MM.1S (cell line): ENCODE results near the gene FBLN7.

Experiments
- DNase-seq: peaks from one replicate; pipeline ENCODE4 v3.0.0-alpha.2; 2015
- H2AFZ ChIP-seq: fragments of 300-600 bp; sonication (generic); 2 replicates; pipeline ENCODE4 v1.6.0; 2016; ENCODE audit warnings: antibody characterized with exemption, low read length
- H3F3A ChIP-seq: fragments of 300-600 bp; sonication (generic); 2 replicates; pipeline ENCODE4 v1.6.1; 2016; ENCODE audit warnings: mild to moderate bottlenecking, antibody characterized with exemption, low read length, moderate library complexity, mixed read lengths; ENCODE audit not compliant: insufficient read depth
- H3K27ac ChIP-seq: fragments of 300-600 bp; sonication (generic); 2 replicates; pipeline ENCODE4 v1.5.1; 2016; ENCODE audit warnings: mild to moderate bottlenecking, low read length
- H3K27me3 ChIP-seq: fragments of 300-600 bp; sonication (generic); replicated peaks from 2 replicates; pipeline ENCODE4 v1.6.0; 2016; ENCODE audit warnings: low read length; ENCODE audit not compliant: insufficient read depth
- H3K36me3 ChIP-seq: fragments of 300-600 bp; sonication (generic); replicated peaks from 2 replicates; pipeline ENCODE4 v1.6.1; 2016; ENCODE audit warnings: mild to moderate bottlenecking, low read length, mixed read lengths; ENCODE audit not compliant: insufficient read depth
- H3K4me1 ChIP-seq: fragments of 300-600 bp; sonication (generic); 2 replicates; pipeline ENCODE4 v1.6.1; 2016; ENCODE audit warnings: low read length, mixed read lengths
- H3K4me2 ChIP-seq: fragments of 300-600 bp; sonication (generic); 2 replicates; pipeline ENCODE4 v1.6.0; 2016; ENCODE audit warnings: low read depth, low read length
- H3K4me3 ChIP-seq: fragments of 300-600 bp; sonication (generic); 2 replicates; pipeline ENCODE4 v1.5.1; 2016; ENCODE audit warnings: low read length, mixed read lengths
- H3K79me2 ChIP-seq: fragments of 300-600 bp; sonication (generic); 2 replicates; pipeline ENCODE4 v1.6.1; 2016; ENCODE audit warnings: mixed run types, low read length, mixed read lengths
- H3K9ac ChIP-seq: fragments of 300-600 bp; sonication (generic); 2 replicates; pipeline ENCODE4 v1.6.1; 2016; ENCODE audit warnings: low read length, mixed read lengths
- H3K9me2 ChIP-seq: fragments of 300-600 bp; sonication (generic); replicated peaks from 2 replicates; pipeline ENCODE4 v1.6.1; 2016; ENCODE audit warnings: mild to moderate bottlenecking, low read length, mixed read lengths; ENCODE audit not compliant: insufficient read depth
- H3K9me3 ChIP-seq: fragments of 300-600 bp; sonication (generic); replicated peaks from 2 replicates; pipeline ENCODE4 v1.6.1; 2016; ENCODE audit warnings: mild to moderate bottlenecking, low read length, mixed read lengths; ENCODE audit not compliant: insufficient read depth
- H4K20me1 ChIP-seq: fragments of 300-600 bp; sonication (generic); 2 replicates; pipeline ENCODE4 v1.6.1; 2016; ENCODE audit warnings: mild to moderate bottlenecking, low read length, moderate library complexity, mixed read lengths; ENCODE audit not compliant: insufficient read depth
- EZH2 ChIP-seq: fragments of 300-600 bp; sonication (generic); optimal IDR thresholded peaks from 2 replicates; pipeline ENCODE3; 2017; ENCODE audit warnings: low read depth, mild to moderate bottlenecking, antibody characterized with exemption, low read length, mixed read lengths
- EZH2phosphoT487 ChIP-seq: fragments of 300-600 bp; sonication (generic); IDR thresholded peaks from 2 replicates; pipeline ENCODE4 v1.6.1; 2018; ENCODE audit warnings: antibody characterized with exemption, low read length
- TF ChIP-seq, protein P1 (sequence below): fragments of 300-600 bp; sonication (generic); IDR thresholded peaks from 2 replicates; pipeline ENCODE4 v1.5.1; 2016; ENCODE audit warnings: antibody characterized with exemption, low read length, mixed read lengths

Gene FBLN7

DNA sequence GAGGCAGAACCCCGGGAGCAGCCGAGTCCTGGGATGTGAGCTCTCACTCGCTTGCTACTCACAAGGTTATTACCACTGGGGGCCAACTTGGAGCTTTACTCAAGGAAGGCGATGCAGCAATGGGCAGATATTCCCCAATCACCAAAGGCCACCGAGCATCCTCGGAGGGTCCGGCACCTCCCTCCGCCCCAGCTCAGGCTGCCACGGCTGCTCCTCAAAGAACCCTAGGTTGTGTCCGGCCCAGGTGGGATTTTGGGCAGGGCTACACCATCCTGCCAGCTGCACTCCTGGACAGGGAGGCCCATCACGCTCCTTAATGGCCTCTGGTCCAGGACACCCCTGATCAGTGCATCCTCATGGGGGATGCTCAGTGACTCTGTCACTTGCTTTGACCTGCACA is 24.8 kb downstream of the FBLN7 start:
- H2AFZ ChIP-seq: no peak overlapping the region
- no peak overlapping the region for H3K4me3 ChIP-seq
- no peak for DNase-seq
- no peaks in the 10 kb centered on the region for H3K9me3 ChIP-seq
- no peaks in the 10 kb centered on the region for H3K9me2 ChIP-seq
- TF ChIP-seq EZH2 (no peak), EZH2phosphoT487 (no peak)
- H3K27me3 ChIP-seq: no peaks in the 10 kb centered on the region
- H3K79me2 ChIP-seq: no peaks in the 10 kb centered on the region
- no peaks in the 10 kb centered on the region for H3K4me1 ChIP-seq
- no peak overlapping the region for H3K4me2 ChIP-seq
- H3K9ac ChIP-seq: no peak overlapping the region
- no peaks in the 10 kb centered on the region for H4K20me1 ChIP-seq
- H3K27ac ChIP-seq: no peak overlapping the region
- no peaks in the 10 kb centered on the region for H3F3A ChIP-seq
- no peaks in the 10 kb centered on the region for H3K36me3 ChIP-seq

- H3K79me2 ChIP-seq: no peaks in the 10 kb centered on the region
- H3K27me3 ChIP-seq: no peaks in the 10 kb centered on the region
- H3K9me3 ChIP-seq: no peaks in the 10 kb centered on the region
- DNase-seq: no peak
- H3K9me2 ChIP-seq: no peaks in the 10 kb centered on the region
- no peak overlapping the region for H3K4me2 ChIP-seq
- no peak overlapping the region for H3K27ac ChIP-seq
- H3K4me3 ChIP-seq: no peak overlapping the region
- TF ChIP-seq EZH2 (no peak), EZH2phosphoT487 (no peak)
- TF ChIP-seq, protein P1, sequence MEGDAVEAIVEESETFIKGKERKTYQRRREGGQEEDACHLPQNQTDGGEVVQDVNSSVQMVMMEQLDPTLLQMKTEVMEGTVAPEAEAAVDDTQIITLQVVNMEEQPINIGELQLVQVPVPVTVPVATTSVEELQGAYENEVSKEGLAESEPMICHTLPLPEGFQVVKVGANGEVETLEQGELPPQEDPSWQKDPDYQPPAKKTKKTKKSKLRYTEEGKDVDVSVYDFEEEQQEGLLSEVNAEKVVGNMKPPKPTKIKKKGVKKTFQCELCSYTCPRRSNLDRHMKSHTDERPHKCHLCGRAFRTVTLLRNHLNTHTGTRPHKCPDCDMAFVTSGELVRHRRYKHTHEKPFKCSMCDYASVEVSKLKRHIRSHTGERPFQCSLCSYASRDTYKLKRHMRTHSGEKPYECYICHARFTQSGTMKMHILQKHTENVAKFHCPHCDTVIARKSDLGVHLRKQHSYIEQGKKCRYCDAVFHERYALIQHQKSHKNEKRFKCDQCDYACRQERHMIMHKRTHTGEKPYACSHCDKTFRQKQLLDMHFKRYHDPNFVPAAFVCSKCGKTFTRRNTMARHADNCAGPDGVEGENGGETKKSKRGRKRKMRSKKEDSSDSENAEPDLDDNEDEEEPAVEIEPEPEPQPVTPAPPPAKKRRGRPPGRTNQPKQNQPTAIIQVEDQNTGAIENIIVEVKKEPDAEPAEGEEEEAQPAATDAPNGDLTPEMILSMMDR: no peak
- no peaks in the 10 kb centered on the region for H3K4me1 ChIP-seq
- no peak overlapping the region for H2AFZ ChIP-seq
- no peak overlapping the region for H3K9ac ChIP-seq
- no peaks in the 10 kb centered on the region for H3F3A ChIP-seq
- no peaks in the 10 kb centered on the region for H3K36me3 ChIP-seq
- no peaks in the 10 kb centered on the region for H4K20me1 ChIP-seq
Measured at GRCh38 chr2:112163541-112163981, 25.4 kb downstream of the FBLN7 start.

- Histone ChIP-seq H3K9ac (no peak overlapping the region), H3K4me2 (no peak overlapping the region), H3K36me3 (no peaks in the 10 kb centered on the region), H3K4me1 (no peaks in the 10 kb centered on the region), H3K27ac (no peak overlapping the region), H3K9me3 (no peaks in the 10 kb centered on the region), H3K27me3 (no peaks in the 10 kb centered on the region), H3K79me2 (no peaks in the 10 kb centered on the region), H3F3A (no peaks in the 10 kb centered on the region), H2AFZ (no peak overlapping the region), H3K9me2 (no peaks in the 10 kb centered on the region), H3K4me3 (no peak overlapping the region), H4K20me1 (no peaks in the 10 kb centered on the region)
- TF ChIP-seq EZH2 (no peak), EZH2phosphoT487 (no peak)
- TF ChIP-seq, protein P1: no peak
- no peak for DNase-seq
Measured at GRCh38 chr2:112164876-112165275, 26.7 kb downstream of the FBLN7 start.

DNA sequence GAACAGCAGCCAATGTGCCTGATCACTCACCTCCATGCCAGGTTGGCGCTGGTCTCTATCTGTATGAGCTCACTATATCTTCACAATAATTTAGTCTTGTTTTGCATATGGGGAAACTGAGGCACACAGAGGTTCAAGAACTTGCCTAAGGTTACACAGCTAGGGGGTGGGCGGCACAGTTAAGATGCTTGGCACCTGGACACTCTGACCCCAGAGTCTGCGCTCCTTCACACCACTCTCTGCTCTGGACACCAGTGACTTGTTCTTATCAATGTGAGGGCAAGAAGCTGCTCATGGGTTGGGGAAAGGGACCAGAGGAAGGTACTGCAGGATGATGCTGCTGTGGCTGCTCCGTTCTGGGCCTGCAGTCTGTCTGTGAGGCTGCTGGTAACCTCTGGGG is 27.1 kb downstream of the FBLN7 start:
- Histone ChIP-seq H4K20me1 (no peaks in the 10 kb centered on the region), H3K79me2 (no peaks in the 10 kb centered on the region), H3K9me3 (no peaks in the 10 kb centered on the region), H3K4me1 (no peaks in the 10 kb centered on the region), H3K9me2 (no peaks in the 10 kb centered on the region), H3F3A (no peaks in the 10 kb centered on the region), H2AFZ (no peak overlapping the region), H3K9ac (no peak overlapping the region), H3K27ac (no peak overlapping the region), H3K4me2 (no peak overlapping the region), H3K4me3 (no peak overlapping the region), H3K36me3 (no peaks in the 10 kb centered on the region), H3K27me3 (no peaks in the 10 kb centered on the region)
- no peak for DNase-seq
- TF ChIP-seq, protein P1: no peak
- TF ChIP-seq EZH2phosphoT487: no peak
- no peak for TF ChIP-seq EZH2
